AG04450 (cell line): ENCODE data around the gene PREX1. TPM values are rescaled to one million over a fixed set of nuclear protein-coding genes. Genes with fewer than 3 reads are reported as not detected.

Experiments used
- CTCF ChIA-PET: fragments of 300-600, 350-600 bp; formaldehyde crosslinking; extraction: SDS; loops from one replicate; lab custom pipeline; 2022; ENCODE audit warnings: antibody characterized with exemption, inconsistent platforms; lab: Charles Lee
- POLR2A ChIA-PET: fragments of 350-600 bp; formaldehyde crosslinking; extraction: SDS; loops from one replicate; lab custom pipeline; 2021; ENCODE audit warnings: antibody characterized with exemption, inconsistent platforms; lab: Yijun Ruan, JAX
- DNase-seq: peaks from one replicate; pipeline ENCODE4 v3.0.0-alpha.2; 2011; ENCODE audit warnings: low read depth, low spot score
- H3K27ac ChIP-seq: one replicate; pipeline ENCODE4 v1.5.1; 2012; ENCODE audit warnings: low read depth, low read length, control low read depth
- H3K27me3 ChIP-seq: one replicate; pipeline ENCODE4 v1.6.0; 2012; ENCODE audit warnings: low read length; ENCODE audit not compliant: control insufficient read depth, insufficient read depth
- H3K4me3 ChIP-seq: 2 replicates; pipeline ENCODE4 v1.5.1; 2011; ENCODE audit warnings: mild to moderate bottlenecking, low read depth, low read length, control low read depth
- H3K9me3 ChIP-seq: 2 replicates; pipeline ENCODE4 v1.5.1; 2012; ENCODE audit warnings: low read length; ENCODE audit not compliant: control insufficient read depth, insufficient read depth
- polyA plus RNA-seq: library from polyadenylated mRNA; depleted of rRNA; stranded (reverse); fragments of >200 nt; gene quantifications from 2 replicates; pipeline ENCODE4 v1.2.3, GENCODE V29; 2011
- TF ChIP-seq, protein P1 (sequence below): IDR thresholded peaks from 2 replicates; pipeline ENCODE4 v1.5.1; 2011; ENCODE audit warnings: low read depth, low read length, control low read depth, inconsistent platforms

Gene PREX1
- polyA plus RNA-seq, 1 experiment, result 0.69 TPM

DNA sequence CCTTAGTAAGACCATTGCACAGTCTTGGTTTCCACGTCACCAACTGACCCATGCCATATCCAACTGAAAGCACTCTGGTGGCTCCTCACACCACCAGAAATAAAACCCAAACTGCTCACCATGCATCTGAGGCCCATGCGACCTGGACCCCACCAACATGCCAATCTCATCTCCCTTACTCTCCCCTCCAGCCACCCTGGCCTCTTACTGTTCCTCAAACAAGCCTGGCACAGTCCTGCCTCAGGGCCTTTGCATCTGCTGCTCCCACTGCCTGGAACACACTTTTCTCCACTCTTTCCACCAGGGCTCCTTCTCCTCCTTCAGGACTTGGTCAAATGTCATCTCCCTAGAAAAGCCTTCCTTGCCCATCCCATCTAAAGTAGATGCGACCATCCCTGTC, 8.7 kb downstream of the PREX1 start:
- no peak for DNase-seq
- H3K27ac ChIP-seq, result no peak overlapping the region
- H3K9me3 ChIP-seq, result no peaks in the 10 kb centered on the region; the same call in 1 of the 2 replicates
- ChIA-PET POLR2A (no interaction called here), CTCF (no interaction called here)
- H3K27me3 ChIP-seq, result peaks cover 24% of the 10 kb centered on the region
- TF ChIP-seq, protein P1, sequence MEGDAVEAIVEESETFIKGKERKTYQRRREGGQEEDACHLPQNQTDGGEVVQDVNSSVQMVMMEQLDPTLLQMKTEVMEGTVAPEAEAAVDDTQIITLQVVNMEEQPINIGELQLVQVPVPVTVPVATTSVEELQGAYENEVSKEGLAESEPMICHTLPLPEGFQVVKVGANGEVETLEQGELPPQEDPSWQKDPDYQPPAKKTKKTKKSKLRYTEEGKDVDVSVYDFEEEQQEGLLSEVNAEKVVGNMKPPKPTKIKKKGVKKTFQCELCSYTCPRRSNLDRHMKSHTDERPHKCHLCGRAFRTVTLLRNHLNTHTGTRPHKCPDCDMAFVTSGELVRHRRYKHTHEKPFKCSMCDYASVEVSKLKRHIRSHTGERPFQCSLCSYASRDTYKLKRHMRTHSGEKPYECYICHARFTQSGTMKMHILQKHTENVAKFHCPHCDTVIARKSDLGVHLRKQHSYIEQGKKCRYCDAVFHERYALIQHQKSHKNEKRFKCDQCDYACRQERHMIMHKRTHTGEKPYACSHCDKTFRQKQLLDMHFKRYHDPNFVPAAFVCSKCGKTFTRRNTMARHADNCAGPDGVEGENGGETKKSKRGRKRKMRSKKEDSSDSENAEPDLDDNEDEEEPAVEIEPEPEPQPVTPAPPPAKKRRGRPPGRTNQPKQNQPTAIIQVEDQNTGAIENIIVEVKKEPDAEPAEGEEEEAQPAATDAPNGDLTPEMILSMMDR, result no peak
- H3K4me3 ChIP-seq, result no peak overlapping the region

DNA sequence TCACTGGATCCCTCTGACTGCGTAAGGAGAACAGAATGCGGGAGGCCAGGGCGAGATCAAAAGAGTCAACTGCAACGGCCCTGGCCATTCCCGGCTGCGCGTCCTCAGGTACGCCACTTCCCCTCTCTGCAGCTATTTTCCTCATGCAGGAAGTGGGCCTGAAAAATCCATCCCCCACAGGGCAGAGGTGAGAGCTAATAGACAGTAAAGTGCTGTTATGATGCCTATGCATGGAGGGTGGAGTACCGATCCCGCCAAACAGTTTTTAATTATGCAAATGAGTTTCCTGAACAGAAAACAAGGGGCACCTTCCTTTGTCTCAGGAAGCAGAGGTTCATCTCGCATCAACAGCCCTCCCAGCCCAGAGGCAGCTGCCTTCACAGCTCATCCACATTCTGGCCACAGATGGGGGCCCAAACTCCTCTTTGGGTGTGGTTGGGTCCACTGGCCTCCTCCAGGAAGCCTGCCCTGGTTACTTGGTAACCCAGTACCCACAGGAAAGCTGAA, 9.3 kb downstream of the PREX1 start:
- no peak for DNase-seq
- TF ChIP-seq, protein P1, result no peak
- no peak overlapping the region for H3K27ac ChIP-seq
- no peaks in the 10 kb centered on the region; the same call in 1 of the 2 replicates for H3K9me3 ChIP-seq
- ChIA-PET CTCF (no interaction called here), POLR2A (no interaction called here)
- no peak overlapping the region for H3K4me3 ChIP-seq
- H3K27me3 ChIP-seq, result peaks cover 25% of the 10 kb centered on the region

GRCh38 chr20:48818031-48818370, 9.8 kb downstream of the PREX1 start:
- CTCF ChIA-PET, result no interaction called here
- POLR2A ChIA-PET, result no interaction called here
- TF ChIP-seq, protein P1, result no peak

DNA sequence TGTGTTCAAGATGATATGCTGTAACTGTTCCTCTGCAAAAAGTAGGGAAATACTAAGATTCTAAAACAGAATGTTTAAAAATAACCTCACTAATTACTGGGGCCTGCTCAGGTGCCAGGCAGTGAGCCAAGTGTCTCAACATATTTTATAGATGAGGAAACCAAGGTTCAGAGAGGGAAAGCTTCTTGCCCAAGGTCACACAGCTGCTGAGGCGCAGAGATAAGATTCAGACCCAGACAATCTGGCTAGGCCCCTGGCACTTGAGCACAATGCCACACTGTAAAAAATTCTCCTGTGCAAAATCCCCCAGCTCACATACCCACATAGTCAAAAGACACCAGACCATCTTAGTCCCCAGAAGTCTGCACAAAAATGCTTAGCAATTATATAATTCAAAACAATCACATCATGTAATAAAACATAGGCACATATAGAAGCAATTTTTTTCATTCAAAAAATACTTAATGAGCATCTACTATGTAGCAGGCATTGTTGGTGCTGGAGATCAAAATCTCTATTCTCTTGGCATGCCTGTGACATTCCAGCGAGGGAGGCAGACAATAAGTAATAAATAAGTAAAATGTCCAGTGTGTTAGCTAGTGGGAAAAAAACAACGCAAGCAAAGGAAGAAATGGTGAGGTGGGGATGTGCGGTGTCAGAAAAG, 10.3 kb downstream of the PREX1 start:
- no peaks in the 10 kb centered on the region; the same call in 1 of the 2 replicates for H3K9me3 ChIP-seq

More at GRCh38 chr20:48818031-48818370, 9.8 kb downstream of the PREX1 start:
- no peak for DNase-seq
- H3K9me3 ChIP-seq, result no peaks in the 10 kb centered on the region; the same call in 1 of the 2 replicates
- no peak overlapping the region for H3K4me3 ChIP-seq
- H3K27ac ChIP-seq, result no peak overlapping the region
- peaks cover 26% of the 10 kb centered on the region for H3K27me3 ChIP-seq

More for the DNA sequence above, 10.3 kb downstream of the PREX1 start:
- CTCF ChIA-PET, result no interaction called here
- POLR2A ChIA-PET, result no interaction called here
- TF ChIP-seq, protein P1, result no peak
- Histone ChIP-seq H3K4me3 (no peak overlapping the region), H3K27ac (no peak overlapping the region), H3K27me3 (peaks cover 29% of the 10 kb centered on the region)
- DNase-seq, result no peak
